A673 (cell line): ENCODE data around the gene DGKD. TPM values are rescaled to one million over a fixed set of nuclear protein-coding genes. Genes with fewer than 3 reads are reported as not detected.

ENCODE experiments used
- BruUV-seq: library from RNA; stranded (reverse); fragments of 400-500 nt; replicated peaks from 2 replicates; lab custom pipeline; 2021; lab: Mats Ljungman, UMichigan
- CTCF ChIA-PET: fragments of 300-600 bp; sonication (Branson Sonifier 250); formaldehyde crosslinking; loops from one replicate; lab custom pipeline; 2022; ENCODE audit warnings: antibody characterized with exemption; lab: Charles Lee
- POLR2A ChIA-PET: fragments of 300-600 bp; sonication (Branson Sonifier 250); formaldehyde crosslinking; loops from one replicate; lab custom pipeline; 2022; ENCODE audit warnings: antibody characterized with exemption; ENCODE audit not compliant: low non-redundant PET; lab: Charles Lee
- DNase-seq: peaks from one replicate; pipeline ENCODE4 v3.0.0-alpha.2; 2015; ENCODE audit warnings: low spot score
- H3K27ac ChIP-seq: fragments of 200-600 bp; sonication (generic); 2 replicates; pipeline ENCODE4 v1.5.1; 2016; ENCODE audit warnings: mixed run types, low read depth, mild to moderate bottlenecking, mixed read lengths, antibody characterized with exemption, low read length; ENCODE audit not compliant: poor library complexity, severe bottlenecking
- H3K27me3 ChIP-seq: fragments of 200-600 bp; sonication (generic); replicated peaks from 2 replicates; pipeline ENCODE4 v1.6.1; 2017; ENCODE audit warnings: mixed run types, low read depth, mild to moderate bottlenecking, mixed read lengths, antibody characterized with exemption, low read length; ENCODE audit not compliant: insufficient read depth, poor library complexity
- H3K36me3 ChIP-seq: fragments of 200-600 bp; sonication (generic); 2 replicates; pipeline ENCODE4 v1.6.1; 2016; ENCODE audit warnings: mixed run types, mild to moderate bottlenecking, mixed read lengths, antibody characterized with exemption, low read length; ENCODE audit not compliant: insufficient read depth, poor library complexity, severe bottlenecking
- H3K4me1 ChIP-seq: fragments of 200-600 bp; sonication (generic); 2 replicates; pipeline ENCODE4 v1.6.1; 2017; ENCODE audit warnings: mixed run types, mild to moderate bottlenecking, mixed read lengths, antibody characterized with exemption, low read length; ENCODE audit not compliant: insufficient read depth, poor library complexity, severe bottlenecking
- H3K4me3 ChIP-seq: fragments of 200-600 bp; sonication (generic); 2 replicates; pipeline ENCODE4 v1.5.1; 2016; ENCODE audit warnings: low read depth, mixed run types, mild to moderate bottlenecking, mixed read lengths, low read length; ENCODE audit not compliant: poor library complexity, severe bottlenecking
- H3K9me3 ChIP-seq: fragments of 200-600 bp; sonication (generic); 2 replicates; pipeline ENCODE4 v1.6.1; 2016; ENCODE audit warnings: mixed run types, low read depth, mild to moderate bottlenecking, mixed read lengths, antibody characterized with exemption, low read length; ENCODE audit not compliant: poor library complexity, severe bottlenecking
- CTCF ChIP-seq: fragments of 300-800, 200-600 bp; sonication (generic); conservative IDR thresholded peaks from 2 replicates; pipeline ENCODE4 v1.5.1; 2017; ENCODE audit warnings: low read depth, mild to moderate bottlenecking, antibody characterized with exemption, low read length, moderate library complexity, mixed read lengths
- EZH2 ChIP-seq: fragments of 200-600 bp; sonication (generic); IDR thresholded peaks from 2 replicates; pipeline ENCODE4 v1.6.1; 2017; ENCODE audit warnings: borderline replicate concordance, low read depth, mild to moderate bottlenecking, mixed read lengths, antibody characterized with exemption, low read length; ENCODE audit not compliant: poor library complexity, severe bottlenecking
- intact Hi-C: fragments of 100-400 bp; cut with micrococcal nuclease; formaldehyde crosslinking; loops from one replicate; pipeline ENCODE4 v1.10.0; 2022; ENCODE audit not compliant: unreplicated experiment
- total RNA-seq: library from RNA; stranded (reverse); gene quantifications from 2 replicates; pipeline ENCODE4 v1.2.3, GENCODE V29; 2021

The DGKD gene
- total RNA-seq, 1 experiment from 2014 or later = 128 TPM

DNA sequence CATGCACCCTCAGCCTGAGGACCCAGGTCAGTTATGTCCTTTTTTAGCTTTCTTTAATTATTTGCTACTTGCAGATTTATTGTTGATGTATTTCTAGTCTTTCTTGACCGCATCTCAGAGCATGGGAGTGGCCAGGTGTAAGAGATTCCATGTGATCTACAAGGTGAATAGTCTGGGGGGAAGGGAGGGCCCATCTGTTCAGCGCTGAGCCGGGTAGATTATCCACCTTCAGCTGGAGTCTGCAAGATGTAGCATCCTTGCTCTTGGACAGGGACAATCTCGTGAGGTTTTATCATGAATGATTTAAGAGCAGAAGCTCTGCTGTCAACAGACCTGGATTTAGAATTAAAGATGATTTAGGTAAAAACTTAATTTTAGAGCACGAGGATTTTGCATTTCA is 12.0 kb upstream of the DGKD start:
- H3K27ac ChIP-seq = no peak overlapping the region
- CTCF ChIA-PET = interaction anchor here (0.6 to 0.7 kb wide), 2 partner anchors 63 to 243 kb away, joined by 4 read pairs; no protein-coding TSS in a partner anchor
- no peak overlapping the region for H3K4me3 ChIP-seq
- H3K27me3 ChIP-seq = no peaks in the 10 kb centered on the region
- POLR2A ChIA-PET = interaction anchor here (0.6 kb wide), 1 partner anchor 269 kb away, joined by 3 read pairs; no protein-coding TSS in a partner anchor
- TF ChIP-seq CTCF (no peak), EZH2 (no peak)
- no TSS peak for BruUV-seq
- no peaks in the 10 kb centered on the region for H3K36me3 ChIP-seq
- peaks cover 6% of the 10 kb centered on the region for H3K4me1 ChIP-seq
- H3K9me3 ChIP-seq = no peaks in the 10 kb centered on the region
- DNase-seq = no peak
- intact Hi-C loops = no loop called here

DNA sequence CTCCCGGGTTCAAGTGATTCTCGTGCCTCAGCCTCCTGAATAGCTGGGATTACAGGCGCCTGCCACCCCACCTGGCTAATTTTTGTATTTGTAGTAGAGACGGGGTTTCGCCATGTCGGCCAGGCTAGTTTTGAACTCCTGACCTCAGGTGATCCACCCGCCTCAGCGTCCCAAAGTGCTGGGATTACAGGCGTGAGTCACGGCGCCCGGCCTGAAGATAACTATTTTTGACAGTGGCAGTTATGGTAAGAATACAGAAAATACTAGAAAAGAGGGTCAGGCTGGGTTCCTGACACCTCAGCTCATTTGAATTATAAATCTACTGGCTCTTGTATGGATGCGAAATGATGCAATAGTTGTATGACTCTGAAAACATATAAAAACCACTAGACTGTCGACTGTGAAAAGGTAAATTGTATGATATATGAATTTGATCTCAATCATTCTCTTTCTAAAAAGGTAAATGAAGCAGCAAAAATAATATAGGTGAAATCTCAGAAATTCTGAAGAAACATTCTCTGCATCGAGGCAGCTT is 11.1 kb upstream of the DGKD start:
- no peaks in the 10 kb centered on the region for H3K36me3 ChIP-seq
- no peak overlapping the region for H3K27ac ChIP-seq
- ChIA-PET POLR2A (no interaction called here), CTCF (interaction anchor here (0.6 kb wide), 1 partner anchor 29 kb away, joined by 9 read pairs; no protein-coding TSS in a partner anchor)
- intact Hi-C loops = no loop called here
- TF ChIP-seq CTCF = no peak
- TF ChIP-seq EZH2 = no peak
- no peak for DNase-seq
- BruUV-seq = no TSS peak
- H3K4me3 ChIP-seq = no peak overlapping the region
- no peaks in the 10 kb centered on the region for H3K9me3 ChIP-seq
- H3K4me1 ChIP-seq = no peaks in the 10 kb centered on the region
- no peaks in the 10 kb centered on the region for H3K27me3 ChIP-seq

- CTCF ChIA-PET = no interaction called here
Measured at GRCh38 chr2:233346376-233346775, 7.9 kb upstream of the DGKD start.

More at GRCh38 chr2:233346376-233346775, 7.9 kb upstream of the DGKD start:
- DNase-seq = no peak
- TF ChIP-seq CTCF = no peak
- no peak for TF ChIP-seq EZH2
- POLR2A ChIA-PET = no interaction called here
- Histone ChIP-seq H3K4me3 (no peak overlapping the region), H3K36me3 (no peaks in the 10 kb centered on the region), H3K9me3 (no peaks in the 10 kb centered on the region), H3K4me1 (peaks cover 12% of the 10 kb centered on the region), H3K27me3 (no peaks in the 10 kb centered on the region), H3K27ac (no peak overlapping the region)
- intact Hi-C loops = no loop called here
- BruUV-seq = no TSS peak
